Stimulated activated CD4-positive, alpha-beta T cell treated with anti-CD3 and anti-CD28 coated beads, Interleukin-4, amount 100 ng/mL, for 48 hours (primary cell): ENCODE measurements around the gene ZFC3H1.

Source experiments
- DNase-seq, 2 donors: peaks; one replicate each; pipeline ENCODE4 v3.0.0-alpha.2; 2020; ENCODE audit warnings: low read depth in 2 of 2

Gene ZFC3H1

DNA sequence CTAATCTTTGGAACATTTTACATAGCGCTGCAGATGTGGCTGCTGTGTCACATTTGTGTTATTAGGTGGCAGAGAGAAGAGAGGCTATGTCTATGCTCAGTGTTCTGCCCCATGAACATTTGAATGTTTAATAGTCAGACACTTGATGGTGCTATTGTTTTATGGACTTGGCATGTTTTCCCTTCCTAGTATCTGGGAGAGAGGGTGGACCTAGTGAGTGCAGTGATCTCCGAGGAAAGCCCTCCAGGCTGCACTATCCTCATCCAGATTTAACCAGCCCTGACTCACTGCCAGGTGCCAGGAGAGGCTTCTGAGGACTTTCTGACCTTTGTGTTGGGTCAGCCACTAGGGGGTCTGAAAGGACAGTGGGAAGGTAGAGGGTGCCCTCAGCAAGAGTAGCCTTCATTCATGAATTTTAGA lies 24.3 kb downstream of the ZFC3H1 start:
- no peak for DNase-seq

DNA sequence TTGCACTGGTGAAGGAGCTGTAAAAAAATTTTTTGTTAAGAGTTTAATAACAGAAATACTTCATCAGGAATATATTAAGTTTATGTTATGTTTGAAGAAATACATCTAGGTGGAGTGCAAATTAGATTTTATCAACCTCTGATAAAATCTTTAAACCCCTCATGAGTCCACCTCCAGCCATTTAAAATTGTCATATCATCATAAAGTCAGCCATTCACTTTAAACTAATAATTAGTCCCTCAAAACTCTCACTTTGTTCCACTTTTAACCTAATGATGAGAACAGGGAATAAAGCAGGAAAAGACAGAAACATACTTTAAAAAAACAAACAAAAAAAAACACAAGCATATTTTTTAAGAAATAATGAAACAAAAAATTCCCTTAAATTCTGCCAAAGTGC lies 25.1 kb downstream of the ZFC3H1 start:
- no peak for DNase-seq

DNA sequence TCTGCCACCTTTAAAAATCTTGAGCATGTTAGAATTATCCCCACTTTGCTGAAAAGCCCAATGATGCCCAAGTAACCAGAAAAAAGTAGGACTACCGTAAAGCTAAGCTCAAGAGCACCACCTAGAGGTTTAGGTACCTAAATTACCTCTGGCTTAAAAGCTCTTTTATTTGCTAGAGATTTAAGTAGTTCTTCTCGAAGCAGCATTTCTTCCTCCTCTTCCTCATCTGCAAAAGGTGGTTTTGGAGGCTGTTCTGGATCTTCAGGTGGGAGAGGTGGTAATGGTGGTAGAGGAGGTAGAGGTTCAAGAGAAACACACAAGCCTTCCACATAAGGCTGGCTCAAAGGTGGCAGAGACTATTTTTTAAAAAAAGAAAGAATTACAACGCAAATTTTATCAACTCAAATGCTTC lies 26.9 kb downstream of the ZFC3H1 start:
- DNase-seq = no peak

DNA sequence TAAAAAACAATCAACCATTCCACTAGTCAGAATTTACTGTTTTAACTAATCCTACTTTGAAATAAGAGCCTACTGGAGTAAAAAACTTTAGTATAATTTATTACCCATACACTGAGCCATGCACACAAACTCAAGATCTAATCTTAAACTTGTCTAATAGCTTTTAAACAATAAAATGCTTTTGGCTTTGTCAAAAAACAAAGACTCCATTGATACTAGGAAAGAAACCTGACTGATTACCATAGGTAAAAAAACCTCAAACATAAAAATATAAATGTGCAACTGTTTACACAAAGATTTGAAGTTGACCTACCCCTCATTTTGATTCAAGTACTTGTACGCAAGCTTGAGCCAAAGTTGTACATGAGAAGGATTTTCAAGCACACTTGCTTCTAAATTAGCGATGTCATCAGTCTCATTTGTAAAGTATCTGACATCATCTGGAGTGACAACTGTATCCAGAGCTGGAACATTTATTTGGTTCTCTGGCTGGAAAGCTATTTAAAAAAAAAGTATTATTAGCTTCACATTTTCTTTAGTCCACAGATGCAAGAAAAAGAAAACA lies 36.1 kb downstream of the ZFC3H1 start:
- DNase-seq = no peak

DNA sequence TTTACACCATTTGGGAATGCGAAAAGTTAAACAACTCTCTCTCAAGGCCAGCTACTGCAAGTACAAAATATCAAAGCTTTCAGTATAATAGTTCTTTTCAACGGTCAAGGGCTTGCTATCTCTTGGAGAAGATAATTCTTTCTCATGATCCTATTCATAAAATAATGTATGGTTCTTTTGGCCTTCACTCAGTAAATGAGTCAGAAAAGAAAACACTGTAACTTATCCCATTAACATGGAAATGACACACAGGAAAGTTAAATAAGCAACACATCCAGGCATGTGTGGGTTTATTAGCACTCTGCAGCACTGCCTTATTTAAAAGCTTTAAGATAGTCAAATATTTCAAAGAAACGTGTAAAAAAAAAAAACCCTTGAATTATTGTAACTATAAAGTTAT lies 36.9 kb downstream of the ZFC3H1 start:
- no peak for DNase-seq

DNA sequence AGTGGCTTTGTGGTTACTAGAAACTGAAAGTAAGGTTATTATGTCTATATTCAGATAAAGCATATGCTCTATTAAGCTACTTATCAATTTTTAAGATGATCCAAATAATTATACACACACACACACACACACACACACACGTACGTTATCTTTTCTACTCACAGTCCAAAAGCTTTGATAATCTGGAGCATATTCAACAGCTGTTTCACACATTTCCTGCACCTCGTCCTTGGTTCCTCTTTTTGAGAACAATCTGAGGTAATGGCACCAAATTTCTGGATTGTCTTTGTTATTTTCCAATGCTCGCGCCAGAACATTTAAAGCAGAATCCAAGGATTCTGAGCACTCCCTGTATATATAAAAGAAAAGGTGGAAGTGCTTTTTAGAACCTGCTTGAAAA lies 37.5 kb downstream of the ZFC3H1 start:
- no peak for DNase-seq

DNA sequence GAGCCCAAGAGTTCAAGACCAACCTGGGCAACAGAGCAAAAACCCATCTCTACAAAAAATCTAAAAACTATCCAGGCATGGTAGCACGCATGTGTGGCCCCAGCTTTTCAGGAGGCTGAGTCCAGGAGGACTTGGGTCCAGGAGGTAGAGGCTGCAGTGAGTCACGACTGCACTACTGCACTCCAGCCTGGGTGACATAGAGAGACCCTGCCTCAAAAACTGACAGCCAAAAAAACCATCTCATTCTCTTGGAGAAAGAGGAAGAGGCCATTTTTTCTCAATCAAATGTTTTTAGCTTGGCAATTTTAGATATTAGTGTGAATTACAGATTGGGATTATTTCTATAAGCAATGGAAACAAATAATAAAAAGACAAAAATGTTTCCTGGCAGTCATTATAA lies 38.2 kb downstream of the ZFC3H1 start:
- no peak for DNase-seq

DNA sequence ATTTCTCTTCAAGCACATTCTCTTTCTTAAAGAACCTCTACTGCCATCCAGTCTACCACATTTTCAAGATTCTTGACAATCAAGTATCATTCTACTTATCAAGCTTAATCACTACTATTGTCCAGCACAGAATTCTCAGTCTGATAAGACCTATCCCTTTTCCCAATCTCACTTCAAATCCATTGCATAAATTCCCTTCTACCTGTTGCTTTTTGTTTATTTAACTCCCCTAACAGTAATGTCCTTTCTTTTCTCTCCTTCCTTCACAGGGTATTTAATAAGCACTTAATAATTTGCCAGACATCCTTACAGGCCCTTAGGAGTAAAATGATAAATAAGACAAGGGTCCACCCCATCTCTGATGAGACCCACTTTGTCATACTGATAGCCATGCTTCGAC lies 41.7 kb downstream of the ZFC3H1 start:
- no peak for DNase-seq

DNA sequence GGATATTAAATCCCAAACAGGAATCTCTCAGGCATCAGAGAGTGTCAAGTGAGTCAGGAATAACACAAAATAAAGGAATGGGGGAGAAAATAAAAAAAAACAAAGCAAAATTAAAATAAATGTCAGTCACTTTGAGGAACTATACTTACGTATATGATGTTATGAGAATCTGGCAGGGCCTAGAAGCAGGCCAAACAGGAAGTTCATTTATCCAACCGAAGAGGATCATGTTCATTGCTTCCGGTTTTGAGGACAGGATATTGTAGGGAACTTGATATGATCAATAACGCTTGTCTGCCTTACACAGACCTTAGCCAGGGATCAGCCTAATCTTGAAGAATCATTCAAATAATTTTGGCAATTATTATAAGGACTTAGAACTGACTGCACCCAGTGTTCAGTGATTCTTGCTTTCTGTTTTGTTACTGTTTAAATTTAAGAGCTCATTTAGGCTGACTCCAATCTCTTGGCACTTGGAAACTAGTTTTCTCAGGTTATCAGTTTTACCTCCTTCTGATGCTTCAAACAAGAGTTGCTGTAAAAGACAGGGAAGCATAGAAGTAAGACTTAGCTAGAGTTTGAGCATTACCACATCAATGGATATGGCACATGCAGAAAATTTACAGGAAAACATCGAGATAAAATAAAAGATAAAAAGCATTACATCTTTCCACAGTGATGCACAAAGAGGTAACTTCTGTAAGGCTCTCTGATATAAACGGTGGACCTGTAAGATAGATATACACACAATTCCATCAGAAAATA lies 53.4 kb downstream of the ZFC3H1 start:
- DNase-seq = no peak

DNA sequence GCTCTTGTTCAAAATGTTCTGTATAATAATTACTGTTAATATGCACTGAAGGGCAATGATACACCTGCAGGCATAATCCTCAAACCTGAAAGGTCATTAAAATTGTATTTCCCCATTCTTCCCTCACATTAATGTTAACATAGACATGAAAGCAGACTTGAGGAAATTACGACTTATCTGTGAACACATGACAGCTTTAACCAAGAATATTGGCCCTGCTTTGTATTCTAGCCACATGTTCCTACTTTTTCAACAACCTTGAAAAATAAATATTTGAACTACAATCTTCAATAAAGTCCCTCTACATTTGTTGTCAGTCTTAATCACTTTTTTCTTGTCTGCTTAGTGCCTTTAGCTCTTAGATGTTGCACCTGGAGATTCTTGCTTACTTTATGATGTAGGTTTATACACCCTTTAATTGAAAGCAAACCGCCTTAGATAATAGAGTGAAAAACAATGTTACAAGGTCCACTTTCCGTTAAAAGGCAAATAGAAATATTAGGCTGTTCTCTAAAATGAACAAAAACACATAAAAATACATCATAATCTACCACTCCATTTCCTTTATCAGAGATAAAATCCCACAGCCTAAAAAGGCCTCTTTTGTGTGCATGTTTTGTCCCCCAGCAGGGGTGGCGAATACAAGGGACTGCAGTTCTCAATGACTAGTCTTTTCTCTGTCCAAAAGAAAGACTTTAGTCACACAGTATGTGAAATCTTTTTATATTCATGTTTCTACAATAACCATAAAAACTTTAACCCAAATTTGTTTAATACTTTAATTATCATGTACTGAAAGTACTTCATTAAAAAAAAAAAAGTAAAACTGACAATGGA lies 55.9 kb downstream of the ZFC3H1 start:
- no peak for DNase-seq

DNA sequence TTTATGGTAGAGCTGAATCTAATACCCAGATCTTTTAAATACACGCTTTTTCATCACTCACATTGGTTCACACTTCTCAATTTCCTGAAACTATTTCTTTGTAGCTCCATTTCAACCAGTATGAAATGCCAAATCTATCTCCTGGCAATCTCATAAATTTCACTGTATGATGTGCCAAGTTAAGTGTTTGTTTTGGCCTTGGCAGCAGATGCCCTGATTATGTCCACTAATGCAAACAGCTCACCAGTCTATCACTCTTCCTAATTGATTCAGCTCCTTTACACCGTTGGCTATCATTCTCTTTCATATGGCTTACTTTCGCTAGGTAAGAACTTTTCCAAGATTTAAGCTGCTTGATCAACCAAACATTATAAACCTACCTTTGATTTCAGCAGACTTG lies 58.6 kb downstream of the ZFC3H1 start:
- DNase-seq = no peak

DNA sequence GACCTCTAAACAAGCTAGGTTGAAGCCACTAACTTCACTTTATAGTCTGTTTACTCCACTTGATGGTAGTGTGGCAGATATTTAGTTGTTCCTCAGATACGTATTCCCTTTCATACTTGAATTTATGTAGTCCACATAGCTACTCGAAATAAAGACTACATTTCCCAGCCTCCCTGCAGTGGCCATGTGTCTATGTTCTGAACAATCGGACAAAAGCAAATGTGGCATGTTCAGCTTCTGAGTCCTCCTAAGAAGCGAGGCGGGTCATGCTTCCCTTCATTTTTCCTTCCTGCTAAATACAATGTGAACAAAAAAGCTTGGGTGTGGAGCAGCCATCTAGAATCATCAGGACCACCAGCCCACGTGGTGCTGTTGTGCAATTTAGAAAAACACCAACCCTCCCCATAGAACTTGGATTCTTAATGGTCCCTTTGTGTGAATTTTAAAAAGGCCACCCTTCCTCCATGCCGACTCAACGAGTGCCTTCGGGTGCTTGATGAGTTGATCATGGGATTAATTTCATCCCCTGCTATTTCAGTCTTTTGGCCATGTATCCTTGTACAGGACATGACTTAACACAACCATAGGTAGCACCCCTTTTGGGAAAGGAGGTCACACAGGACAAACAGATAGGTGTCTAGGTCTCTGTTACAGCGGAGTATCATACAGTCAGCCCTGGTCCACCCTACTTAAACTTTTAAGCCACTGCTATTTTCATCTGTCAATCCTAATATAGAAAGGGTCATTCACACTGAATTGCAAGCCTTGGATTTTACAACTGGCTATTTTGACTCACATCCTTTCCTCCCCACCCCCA lies 60.7 kb downstream of the ZFC3H1 start:
- DNase-seq = no peak

DNA sequence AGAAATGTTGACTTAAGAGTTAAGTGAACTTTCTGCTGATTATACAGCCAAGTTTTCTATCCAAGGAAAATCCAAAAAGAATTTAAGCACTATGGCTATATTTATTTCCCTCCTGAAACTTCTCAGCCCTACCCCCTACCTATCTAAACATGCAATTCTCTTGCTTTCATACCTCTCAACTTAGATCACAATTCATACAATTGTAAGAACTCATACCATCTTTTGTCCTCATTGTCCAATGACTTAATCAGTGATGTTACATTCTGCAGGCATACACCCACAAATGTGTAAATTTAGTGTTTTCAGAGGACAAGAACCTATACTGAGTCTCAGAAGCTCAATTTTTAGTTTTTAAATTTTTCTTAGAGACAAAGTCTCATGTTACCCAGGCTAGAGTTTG lies 62.1 kb downstream of the ZFC3H1 start:
- DNase-seq = no peak

DNA sequence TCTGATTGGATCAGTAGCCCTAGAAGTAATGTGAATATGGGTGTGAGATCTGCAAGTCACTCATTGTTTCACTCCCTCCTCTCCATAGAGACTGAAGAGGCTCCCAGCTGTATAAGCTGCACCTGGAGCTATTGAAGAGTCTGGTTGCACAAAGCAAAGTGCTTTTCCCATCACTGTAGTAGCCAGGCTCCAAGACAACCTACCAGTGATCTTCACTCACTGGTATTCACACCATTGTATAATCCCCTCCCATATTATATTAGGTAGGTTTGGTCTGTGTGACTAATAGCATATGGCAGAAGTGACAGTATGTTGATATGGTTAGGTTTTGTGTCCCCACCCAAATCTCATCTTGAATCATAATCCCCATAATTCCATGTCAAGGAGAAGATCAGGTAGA lies 64.4 kb downstream of the ZFC3H1 start:
- no peak for DNase-seq

DNA sequence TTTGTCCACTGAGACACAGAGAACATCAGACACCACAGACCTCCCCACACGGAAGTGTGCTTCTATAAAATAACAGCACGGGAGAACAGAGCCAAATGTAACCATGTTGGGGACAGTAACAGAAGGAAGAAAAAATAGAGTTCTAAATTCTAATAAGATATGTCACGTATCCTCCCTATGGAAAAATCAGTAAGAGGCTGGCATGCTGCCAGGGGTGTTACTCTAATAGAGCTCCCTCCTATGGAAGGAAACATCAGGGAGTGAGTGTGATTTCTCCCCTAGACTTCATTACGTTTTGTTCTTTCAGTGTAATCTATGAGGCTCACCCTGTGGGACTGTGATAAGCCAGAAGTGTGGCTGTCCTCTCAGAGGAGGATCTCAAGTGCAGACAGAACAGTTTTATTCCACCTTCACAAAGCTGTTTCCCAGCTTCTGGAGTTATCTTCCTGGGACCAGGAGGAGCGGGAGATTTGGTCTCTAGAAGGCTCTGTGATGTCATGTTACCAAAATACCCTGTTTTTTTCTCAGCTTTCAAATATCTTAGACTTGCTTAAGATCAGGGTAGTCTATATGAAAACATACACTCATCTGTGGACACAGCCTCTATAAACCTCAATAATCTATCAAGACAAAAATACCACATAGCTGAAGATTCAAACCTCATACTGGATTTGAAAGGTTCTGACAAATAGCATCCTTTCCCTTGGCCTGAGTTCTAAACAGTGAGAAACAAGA lies 69.3 kb downstream of the ZFC3H1 start:
- DNase-seq = no peak

DNA sequence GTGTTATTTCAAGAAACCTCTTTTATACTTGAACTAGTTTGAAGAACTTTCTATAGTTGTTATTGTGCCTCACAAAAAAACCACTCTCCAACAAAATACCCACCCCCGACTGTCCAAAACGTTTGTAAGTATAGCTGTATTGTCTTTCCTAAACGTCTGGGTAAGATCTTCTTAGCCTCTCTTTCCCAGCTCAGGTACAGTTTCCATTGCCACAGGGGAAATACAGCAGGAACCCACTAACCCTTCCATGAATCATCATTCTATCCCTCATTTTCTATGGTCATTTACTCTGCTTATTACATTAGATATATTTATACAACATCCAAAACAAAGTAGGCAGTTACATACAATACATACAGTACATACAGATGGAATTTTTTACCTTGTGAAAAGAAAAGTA lies 70.8 kb downstream of the ZFC3H1 start:
- no peak for DNase-seq

DNA sequence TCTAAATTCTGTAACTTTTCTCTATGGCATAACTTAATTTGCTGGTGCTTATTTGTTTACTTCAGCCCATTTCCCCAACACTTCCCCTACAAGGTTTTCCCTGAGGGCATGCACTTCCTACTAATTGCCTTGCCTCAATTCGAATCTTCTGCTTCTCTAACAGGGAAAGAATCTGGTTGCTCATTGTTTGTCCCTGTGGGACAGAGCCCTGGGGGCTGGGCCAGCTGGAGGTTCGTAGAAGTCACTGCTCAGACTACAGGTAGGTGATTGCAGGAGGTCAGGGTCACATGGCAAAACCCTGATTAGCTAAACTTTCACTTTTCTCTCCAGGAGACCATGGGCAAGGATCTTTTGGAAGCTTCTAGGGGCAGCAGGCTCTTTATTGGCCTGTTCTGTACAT lies 72.0 kb downstream of the ZFC3H1 start:
- DNase-seq = no peak

DNA sequence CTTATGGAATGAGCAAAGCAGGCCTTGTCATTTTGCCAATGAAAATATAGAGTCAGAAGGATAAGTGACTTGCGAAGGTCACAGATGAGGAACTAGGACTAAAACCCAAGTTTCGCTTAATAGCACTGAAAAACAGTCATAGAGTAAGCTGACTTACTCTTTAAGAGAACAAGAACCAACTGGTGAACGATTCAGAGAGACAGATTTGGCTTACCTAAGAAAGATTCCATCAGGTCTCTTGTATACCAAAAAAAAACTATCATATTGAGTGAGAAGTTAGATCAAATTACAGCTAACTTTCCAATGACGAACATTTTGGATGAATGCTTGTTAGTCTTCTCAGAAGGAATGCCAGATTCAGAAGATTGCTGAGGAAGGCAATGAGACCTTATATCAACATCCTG lies 74.2 kb downstream of the ZFC3H1 start:
- DNase-seq = no peak

DNA sequence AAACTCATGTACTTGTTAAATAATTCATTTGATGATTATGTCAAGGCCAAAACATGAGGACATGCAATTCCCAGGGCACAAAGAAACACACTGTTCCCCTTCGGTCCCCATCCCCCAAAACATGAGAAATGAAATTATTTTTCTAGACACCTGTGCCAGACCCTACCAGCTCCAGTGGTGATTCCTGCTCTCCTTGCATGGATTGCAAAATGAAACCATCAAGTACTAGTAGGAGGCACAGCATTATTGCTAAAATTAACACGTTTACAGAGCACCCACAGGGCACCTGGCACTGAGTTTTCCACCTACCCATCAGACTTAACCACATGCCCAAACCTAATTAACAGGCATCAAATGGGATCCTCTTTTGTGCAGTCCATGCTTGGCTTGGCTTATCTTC lies 76.6 kb downstream of the ZFC3H1 start:
- no peak for DNase-seq

DNA sequence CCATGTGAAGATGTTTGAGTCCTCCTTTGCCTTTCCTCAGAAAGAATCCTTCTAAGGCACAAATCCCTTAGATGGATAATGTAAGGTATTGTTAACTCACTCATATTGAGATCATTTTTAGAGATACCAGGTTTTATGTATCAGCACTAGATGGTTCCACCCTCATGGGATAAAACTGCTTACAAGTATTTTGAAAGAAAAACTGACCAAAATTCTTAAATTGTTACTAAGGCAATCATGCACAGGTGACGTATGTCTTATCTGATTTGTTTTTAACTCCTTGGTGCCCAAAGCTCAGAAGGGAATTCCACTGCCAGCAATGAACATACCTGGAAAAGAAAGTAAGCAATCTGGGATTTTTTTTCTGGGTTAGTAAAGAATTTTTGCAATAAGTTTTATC lies 78.4 kb downstream of the ZFC3H1 start:
- DNase-seq = no peak

DNA sequence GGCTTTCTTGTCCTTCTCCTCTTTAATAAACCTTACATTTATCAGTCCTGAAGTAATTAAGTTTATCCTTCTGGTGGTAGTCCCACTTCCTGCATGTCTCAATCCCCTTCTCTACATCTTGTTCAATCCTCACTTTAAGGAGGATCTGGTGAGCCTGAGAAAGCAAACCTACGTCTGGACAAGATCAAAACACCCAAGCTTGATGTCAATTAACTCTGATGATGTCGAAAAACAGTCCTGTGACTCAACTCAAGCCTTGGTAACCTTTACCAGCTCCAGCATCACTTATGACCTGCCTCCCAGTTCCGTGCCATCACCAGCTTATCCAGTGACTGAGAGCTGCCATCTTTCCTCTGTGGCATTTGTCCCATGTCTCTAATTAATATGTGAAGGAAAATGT lies 79.3 kb downstream of the ZFC3H1 start:
- DNase-seq = no peak
